ENCODE measurements around the gene HOXB13.

HOXB13 gene

GRCh38 chr17:48748718-48749566, 20.4 kb upstream of the HOXB13 start:
- DNase-seq (ENCODE audit: low read depth) = no peak

GRCh38 chr17:48747445-48748363, 19.2 kb upstream of the HOXB13 start:
- DNase-seq (ENCODE audit: low read depth) = no peak

GRCh38 chr17:48746916-48747444, 18.4 kb upstream of the HOXB13 start:
- no peak for DNase-seq (ENCODE audit: low read depth)

GRCh38 chr17:48745381-48746275, 17.1 kb upstream of the HOXB13 start:
- no peak for DNase-seq (ENCODE audit: low read depth)

- DNase-seq (ENCODE audit: low read depth) = no peak
These were observed 12.0 kb upstream of the HOXB13 start for GRCh38 chr17:48740537-48740936.

- DNase-seq (ENCODE audit: low read depth) = no peak
These were observed 10.4 kb upstream of the HOXB13 start for GRCh38 chr17:48738803-48739526.

GRCh38 chr17:48738424-48738802, 9.9 kb upstream of the HOXB13 start:
- no peak for DNase-seq (ENCODE audit: low read depth)

GRCh38 chr17:48737330-48738043, 8.9 kb upstream of the HOXB13 start:
- DNase-seq (ENCODE audit: low read depth) = no peak

GRCh38 chr17:48735062-48735351, 6.5 kb upstream of the HOXB13 start:
- DNase-seq (ENCODE audit: low read depth) = no peak

- no peak for DNase-seq (ENCODE audit: low read depth)
These were observed 5.9 kb upstream of the HOXB13 start for GRCh38 chr17:48734333-48735061.

GRCh38 chr17:48733632-48734328, 5.2 kb upstream of the HOXB13 start:
- DNase-seq (ENCODE audit: low read depth) = no peak

- no peak for DNase-seq (ENCODE audit: low read depth)
These were observed 4.4 kb upstream of the HOXB13 start for GRCh38 chr17:48732688-48733629.

- DNase-seq (ENCODE audit: low read depth) = no peak
These were observed 2.8 kb upstream of the HOXB13 start for GRCh38 chr17:48731355-48731754.

- DNase-seq (ENCODE audit: low read depth) = no peak
These were observed 1.6 kb upstream of the HOXB13 start for GRCh38 chr17:48730240-48730550.

GRCh38 chr17:48729335-48730239, 1.0 kb upstream of the HOXB13 start:
- DNase-seq (ENCODE audit: low read depth) = no peak

GRCh38 chr17:48727415-48728175, 955 bp downstream of the HOXB13 start:
- no peak for DNase-seq (ENCODE audit: low read depth)

- DNase-seq (ENCODE audit: low read depth) = no peak
These were observed 1.6 kb downstream of the HOXB13 start for GRCh38 chr17:48726916-48727286.
